Neural progenitor cell (in vitro differentiated cells): ENCODE data around the gene SLC35E2B. TPM values are rescaled to one million over a fixed set of nuclear protein-coding genes. Genes with fewer than 3 reads are reported as not detected.

Source experiments
- DNase-seq: peaks from one replicate; pipeline ENCODE4 v3.0.0-alpha.2; 2016; ENCODE audit warnings: low spot score
- H2AFZ ChIP-seq: fragments of 200-600 bp; sonication (generic); replicated peaks from 2 replicates; pipeline ENCODE4 v1.6.1; 2016; ENCODE audit warnings: antibody characterized with exemption
- H3F3A ChIP-seq: fragments of 200-600 bp; sonication (generic); 2 replicates; pipeline ENCODE4 v1.6.1; 2016; ENCODE audit warnings: antibody characterized with exemption, low read depth
- H3K27ac ChIP-seq: fragments of 200-600 bp; sonication (generic); 2 replicates; pipeline ENCODE4 v1.5.1; 2016; ENCODE audit warnings: mild to moderate bottlenecking
- H3K27me3 ChIP-seq: fragments of 200-600 bp; sonication (generic); 2 replicates; pipeline ENCODE4 v1.6.1; 2016; ENCODE audit warnings: mild to moderate bottlenecking, moderate library complexity
- H3K36me3 ChIP-seq: fragments of 200-600 bp; sonication (generic); 2 replicates; pipeline ENCODE4 v1.5.1; 2016
- H3K4me1 ChIP-seq: fragments of 200-600 bp; sonication (generic); 2 replicates; pipeline ENCODE4 v1.6.1; 2016; ENCODE audit warnings: mixed run types
- H3K4me2 ChIP-seq: fragments of 200-600 bp; sonication (generic); 2 replicates; pipeline ENCODE4 v1.6.1; 2016
- H3K4me3 ChIP-seq: fragments of 200-600 bp; sonication (generic); 2 replicates; pipeline ENCODE4 v1.5.1; 2016
- H3K79me2 ChIP-seq: fragments of 200-600 bp; sonication (generic); 2 replicates; pipeline ENCODE4 v1.6.1; 2016; ENCODE audit warnings: low read depth
- H3K9ac ChIP-seq: fragments of 200-600 bp; sonication (generic); 2 replicates; pipeline ENCODE4 v1.6.1; 2016
- H3K9me3 ChIP-seq: fragments of 200-600 bp; sonication (generic); 2 replicates; pipeline ENCODE4 v1.5.1; 2016; ENCODE audit warnings: low read depth
- H4K20me1 ChIP-seq: fragments of 200-600 bp; sonication (generic); 2 replicates; pipeline ENCODE4 v1.6.1; 2016; ENCODE audit warnings: low read depth
- H3K27ac Mint-ChIP-seq: 3 replicates; pipeline ENCODE4 v1.8.0; 2021; ENCODE audit warnings: mixed read lengths
- H3K27me3 Mint-ChIP-seq: 2 replicates; pipeline ENCODE4 v1.8.0; 2022; ENCODE audit warnings: low read depth, mild to moderate bottlenecking, inconsistent platforms, moderate library complexity, mixed read lengths; ENCODE audit not compliant: insufficient read depth
- H3K36me3 Mint-ChIP-seq: 3 replicates; pipeline ENCODE4 v1.8.0; 2021; ENCODE audit warnings: mixed read lengths
- H3K4me1 Mint-ChIP-seq: 3 replicates; pipeline ENCODE4 v1.8.0; 2021; ENCODE audit warnings: mixed read lengths
- H3K4me3 Mint-ChIP-seq: 3 replicates; pipeline ENCODE4 v1.8.0; 2021; ENCODE audit warnings: mild to moderate bottlenecking, moderate library complexity, mixed read lengths
- H3K9me3 Mint-ChIP-seq: 3 replicates; pipeline ENCODE4 v1.8.0; 2020; ENCODE audit warnings: mixed read lengths
- CTCF ChIP-seq: fragments of 200-600 bp; sonication (generic); IDR thresholded peaks from 2 replicates; pipeline ENCODE4 v1.5.1; 2017; ENCODE audit warnings: antibody characterized with exemption, mild to moderate bottlenecking
- EZH2 ChIP-seq: fragments of 200-600 bp; sonication (generic); IDR thresholded peaks from 2 replicates; pipeline ENCODE4 v1.6.1; 2017; ENCODE audit warnings: antibody characterized with exemption, mild to moderate bottlenecking, moderate library complexity
- EZH2phosphoT487 ChIP-seq: fragments of 200-600 bp; sonication (generic); IDR thresholded peaks from 2 replicates; pipeline ENCODE4 v1.6.1; 2017; ENCODE audit warnings: antibody characterized with exemption
- total RNA-seq: library from RNA; depleted of rRNA; stranded (reverse); fragments of >200 nt; gene quantifications from 2 replicates; pipeline ENCODE4 v1.2.3, GENCODE V29; 2015; ENCODE audit warnings: low replicate concordance

Gene SLC35E2B
- total RNA-seq, 1 donor from 2014 or later = 49.4 TPM

GRCh38 chr1:1672181-1672965 lies 20.2 kb downstream of the SLC35E2B start:
- Histone ChIP-seq H3F3A (no peaks in the 10 kb centered on the region), H3K4me1 (no peaks in the 10 kb centered on the region), H3K27me3 (no peaks in the 10 kb centered on the region), H3K36me3 (no peaks in the 10 kb centered on the region), H2AFZ (no peak overlapping the region), H3K27ac (no peak overlapping the region), H4K20me1 (peaks cover under 1% of the 10 kb centered on the region), H3K4me3 (no peak overlapping the region), H3K4me2 (no peak overlapping the region), H3K9ac (no peak overlapping the region), H3K9me3 (no peaks in the 10 kb centered on the region), H3K79me2 (no peaks in the 10 kb centered on the region)
- no peak for TF ChIP-seq EZH2phosphoT487
- no peak for TF ChIP-seq CTCF
- no peak for TF ChIP-seq EZH2
- Mint-ChIP-seq H3K27me3 (no peaks in the 10 kb centered on the region), H3K9me3 (no peaks in the 10 kb centered on the region), H3K36me3 (peaks cover 4% of the 10 kb centered on the region), H3K4me3 (no peak overlapping the region), H3K4me1 (no peaks in the 10 kb centered on the region), H3K27ac (no peak overlapping the region)
- DNase-seq = no peak

- Mint-ChIP-seq H3K9me3 (no peaks in the 10 kb centered on the region), H3K4me1 (no peaks in the 10 kb centered on the region), H3K27me3 (no peaks in the 10 kb centered on the region), H3K4me3 (no peak overlapping the region), H3K36me3 (peaks cover 4% of the 10 kb centered on the region), H3K27ac (no peak overlapping the region)
- H3K36me3 ChIP-seq = no peaks in the 10 kb centered on the region
- H3K4me1 ChIP-seq = no peaks in the 10 kb centered on the region
- DNase-seq = no peak
- H3K4me3 ChIP-seq = no peak overlapping the region
- H4K20me1 ChIP-seq = no peaks in the 10 kb centered on the region
- no peak overlapping the region for H3K9ac ChIP-seq
- TF ChIP-seq EZH2 = no peak
- no peak for TF ChIP-seq CTCF
- no peak for TF ChIP-seq EZH2phosphoT487
- peaks cover under 1% of the 10 kb centered on the region for H3F3A ChIP-seq
- H3K27me3 ChIP-seq = no peaks in the 10 kb centered on the region
- no peak overlapping the region for H3K27ac ChIP-seq
- H3K4me2 ChIP-seq = no peak overlapping the region
- no peaks in the 10 kb centered on the region for H3K79me2 ChIP-seq
- H3K9me3 ChIP-seq = no peaks in the 10 kb centered on the region
- no peak overlapping the region for H2AFZ ChIP-seq
Observed at GRCh38 chr1:1671365-1672119, 21.1 kb downstream of the SLC35E2B start.

GRCh38 chr1:1670866-1671265 lies 21.7 kb downstream of the SLC35E2B start:
- H3K79me2 ChIP-seq = no peaks in the 10 kb centered on the region
- no peak overlapping the region for H2AFZ ChIP-seq
- H3K9ac ChIP-seq = no peak overlapping the region
- no peaks in the 10 kb centered on the region for H3K27me3 Mint-ChIP-seq
- no peaks in the 10 kb centered on the region for H3K9me3 Mint-ChIP-seq
- no peak for TF ChIP-seq EZH2phosphoT487
- no peak for TF ChIP-seq CTCF
- no peak for TF ChIP-seq EZH2
- H3K9me3 ChIP-seq = no peaks in the 10 kb centered on the region
- H3K27me3 ChIP-seq = no peaks in the 10 kb centered on the region
- no peaks in the 10 kb centered on the region for H3K4me1 ChIP-seq
- no peak overlapping the region for H3K27ac ChIP-seq
- peaks cover 4% of the 10 kb centered on the region for H3K36me3 Mint-ChIP-seq
- no peak overlapping the region for H3K27ac Mint-ChIP-seq
- no peaks in the 10 kb centered on the region for H3K36me3 ChIP-seq
- DNase-seq = no peak
- peaks cover 5% of the 10 kb centered on the region for H3F3A ChIP-seq
- no peak overlapping the region for H3K4me3 Mint-ChIP-seq
- H3K4me2 ChIP-seq = no peak overlapping the region
- H3K4me1 Mint-ChIP-seq = no peaks in the 10 kb centered on the region
- no peak overlapping the region for H3K4me3 ChIP-seq
- no peaks in the 10 kb centered on the region for H4K20me1 ChIP-seq
